ENCODE results near the gene TBXAS1.

The TBXAS1 gene

GRCh38 chr7:139953229-139953628 lies 124.2 kb downstream of the TBXAS1 start:
- no peak for FAIRE-seq

DNA sequence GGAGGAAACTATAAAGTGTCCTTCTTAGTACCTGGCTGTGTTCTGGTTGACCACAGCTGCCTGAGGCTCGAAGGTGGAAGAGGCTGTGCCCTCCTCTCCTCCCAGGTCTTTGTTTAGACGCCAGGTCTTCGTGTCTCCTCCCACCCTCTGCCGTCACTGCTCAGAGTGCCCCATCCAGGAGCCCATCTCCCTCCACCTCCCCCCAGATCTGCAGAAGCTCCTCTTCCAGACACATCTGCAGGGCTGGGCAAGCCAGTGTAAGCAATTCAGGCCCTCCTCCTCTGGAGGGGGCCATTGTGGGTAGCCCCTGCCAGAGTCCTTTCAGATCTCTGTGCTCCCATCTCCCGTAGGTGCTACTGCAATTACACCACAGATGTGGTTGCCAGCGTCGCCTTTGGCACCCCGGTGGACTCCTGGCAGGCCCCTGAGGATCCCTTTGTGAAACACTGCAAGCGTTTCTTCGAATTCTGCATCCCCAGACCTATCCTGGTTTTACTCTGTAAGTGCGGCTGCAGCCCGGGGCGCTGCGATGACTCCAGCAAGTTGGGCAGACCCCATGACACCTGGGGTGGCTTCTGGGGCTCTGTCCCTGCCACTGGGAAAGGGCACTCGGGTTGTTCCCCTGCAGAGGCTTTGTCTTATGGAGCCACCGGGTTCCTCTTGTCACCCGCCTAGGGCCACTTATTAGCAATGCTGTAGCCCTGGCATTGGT lies 126.2 kb downstream of the TBXAS1 start:
- FAIRE-seq: no peak

- no peak for FAIRE-seq
Observed at GRCh38 chr7:139958599-139959284, 129.7 kb downstream of the TBXAS1 start.

GRCh38 chr7:139959285-139959628 lies 130.2 kb downstream of the TBXAS1 start:
- FAIRE-seq: no peak

DNA sequence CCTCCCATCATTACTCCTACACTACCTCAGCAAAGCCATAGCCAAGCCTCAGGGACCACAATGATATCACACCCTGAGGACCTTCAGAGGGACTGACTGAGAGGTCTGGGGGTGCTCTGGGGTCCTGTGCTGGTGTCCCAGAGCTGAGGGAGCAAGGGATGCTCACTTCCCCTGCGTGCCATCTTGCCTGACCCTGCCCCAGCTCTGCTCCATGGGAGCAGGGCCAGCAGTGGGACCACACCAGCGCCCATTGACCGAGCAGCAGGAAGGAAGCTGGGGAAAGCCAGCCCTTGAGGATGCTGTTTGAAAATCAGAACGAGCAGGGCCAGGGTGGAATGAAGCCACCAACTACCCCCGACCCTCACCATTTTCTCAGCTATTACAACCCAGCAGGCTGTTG lies 130.7 kb downstream of the TBXAS1 start:
- no peak for FAIRE-seq

GRCh38 chr7:139960157-139960556 lies 131.1 kb downstream of the TBXAS1 start:
- no peak for FAIRE-seq

DNA sequence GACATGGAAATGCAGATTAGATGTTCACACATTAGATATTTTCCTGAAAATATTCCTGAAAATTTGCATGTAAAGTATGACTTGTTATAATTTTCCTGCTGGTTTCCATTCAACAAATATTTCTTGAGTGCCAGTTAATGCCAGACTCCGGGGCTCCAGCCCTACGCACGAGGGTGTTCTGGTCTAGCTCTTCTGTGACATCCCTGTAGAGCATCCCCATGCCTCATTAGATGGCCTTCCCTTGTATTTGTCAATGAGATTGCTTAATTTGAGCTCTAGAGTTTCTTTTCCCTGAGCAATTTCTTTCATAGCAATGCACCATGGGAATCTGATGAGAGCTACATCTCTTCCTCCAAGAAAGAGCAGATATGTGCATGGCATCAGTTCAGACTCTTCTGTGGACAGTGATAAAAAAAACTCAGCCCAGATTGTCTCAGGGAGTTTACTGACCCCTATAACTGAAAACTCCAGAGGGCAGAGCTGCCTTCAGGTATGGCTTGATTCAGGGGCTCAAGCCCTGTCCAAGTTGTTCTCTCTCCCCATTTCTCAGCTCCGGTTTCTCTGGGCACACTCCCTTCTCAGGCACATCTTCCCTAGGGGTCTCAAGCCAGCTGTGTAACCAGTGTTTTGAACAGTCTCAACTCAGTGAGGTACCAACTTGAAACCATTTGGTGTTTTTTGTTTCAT lies 137.0 kb downstream of the TBXAS1 start:
- no peak for FAIRE-seq

GRCh38 chr7:139966949-139967348 lies 137.9 kb downstream of the TBXAS1 start:
- no peak for FAIRE-seq

DNA sequence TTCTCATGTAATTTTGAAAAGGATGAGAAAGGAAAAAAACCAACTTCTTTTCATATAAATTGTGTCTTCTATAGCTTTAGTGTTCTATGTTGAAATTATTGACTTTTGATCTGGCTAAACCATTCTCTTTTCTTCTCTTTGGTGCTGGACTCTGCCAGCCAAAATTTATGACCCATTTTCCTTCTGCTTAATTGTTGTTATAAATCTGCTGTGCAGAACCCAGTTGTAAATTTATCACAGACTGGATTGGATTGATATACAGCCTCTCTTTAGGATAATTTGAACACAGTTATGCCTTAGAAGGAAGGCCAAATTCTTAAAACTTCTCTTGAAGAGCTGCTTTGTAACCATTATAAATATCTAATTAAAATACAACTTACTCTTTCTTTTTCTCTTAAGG lies 139.9 kb downstream of the TBXAS1 start:
- no peak for FAIRE-seq

DNA sequence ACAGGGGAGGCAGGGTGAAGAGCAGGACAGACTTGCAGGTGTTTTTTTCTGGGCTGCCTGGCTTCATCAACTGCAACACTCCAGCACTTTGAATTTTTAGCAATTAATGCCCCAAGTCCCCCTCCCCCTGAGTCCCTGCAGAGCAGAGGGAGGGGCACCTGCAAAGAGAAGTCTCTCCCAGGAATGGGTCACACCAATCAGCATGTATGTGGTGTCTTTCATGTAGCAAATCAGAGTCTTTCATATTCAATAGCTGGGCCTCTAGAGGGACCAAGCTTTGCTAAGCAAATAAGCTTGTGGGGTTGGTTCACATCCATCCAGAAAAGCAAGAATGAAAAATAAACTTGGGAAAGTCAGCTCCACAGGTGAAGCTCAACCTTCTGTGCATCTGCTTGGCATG lies 143.0 kb downstream of the TBXAS1 start:
- no peak for FAIRE-seq

DNA sequence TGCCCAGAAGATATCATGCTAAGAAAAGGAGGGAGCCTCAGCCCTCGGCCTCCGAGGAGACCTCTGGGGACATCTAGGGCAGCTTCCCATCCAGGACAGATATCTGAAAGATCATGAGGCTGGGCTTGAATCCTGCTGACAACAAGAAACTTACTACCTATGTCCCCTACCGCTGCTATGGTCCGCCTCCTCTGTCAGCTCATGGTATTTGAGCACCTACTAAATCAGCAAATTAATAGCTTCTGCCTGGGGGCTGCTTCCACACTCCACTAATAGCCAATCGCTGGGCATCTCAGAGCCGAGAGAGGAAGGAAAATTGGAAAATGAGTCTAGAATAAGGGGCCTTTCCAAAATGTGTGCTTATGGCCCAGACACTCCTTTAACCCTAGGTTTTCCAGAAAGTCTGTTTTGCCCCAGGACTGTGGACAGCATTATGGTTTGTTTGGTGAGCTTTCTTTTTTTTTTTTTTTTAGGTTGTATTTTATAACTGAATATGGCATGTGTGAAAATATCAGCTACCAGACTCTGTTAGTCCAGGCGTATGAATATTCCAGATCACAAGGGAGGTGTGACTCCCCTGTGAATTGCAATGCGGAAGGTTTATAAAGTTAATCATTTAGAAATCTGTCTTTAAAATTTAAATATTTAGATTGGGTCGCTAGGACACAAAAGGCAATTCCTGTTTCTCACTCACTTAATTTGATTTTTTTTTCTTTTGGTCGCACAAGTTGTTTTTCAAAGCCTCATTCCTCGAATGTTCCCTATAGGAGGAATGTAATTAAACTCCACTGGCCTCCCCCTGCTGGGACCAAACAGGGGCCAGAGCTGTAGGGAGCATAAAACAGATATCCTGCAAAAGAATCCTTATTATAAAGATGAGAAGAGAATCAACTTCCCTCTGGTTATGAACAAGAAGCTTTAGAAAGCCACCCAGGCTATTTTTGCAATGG lies 144.3 kb downstream of the TBXAS1 start:
- no peak for FAIRE-seq

DNA sequence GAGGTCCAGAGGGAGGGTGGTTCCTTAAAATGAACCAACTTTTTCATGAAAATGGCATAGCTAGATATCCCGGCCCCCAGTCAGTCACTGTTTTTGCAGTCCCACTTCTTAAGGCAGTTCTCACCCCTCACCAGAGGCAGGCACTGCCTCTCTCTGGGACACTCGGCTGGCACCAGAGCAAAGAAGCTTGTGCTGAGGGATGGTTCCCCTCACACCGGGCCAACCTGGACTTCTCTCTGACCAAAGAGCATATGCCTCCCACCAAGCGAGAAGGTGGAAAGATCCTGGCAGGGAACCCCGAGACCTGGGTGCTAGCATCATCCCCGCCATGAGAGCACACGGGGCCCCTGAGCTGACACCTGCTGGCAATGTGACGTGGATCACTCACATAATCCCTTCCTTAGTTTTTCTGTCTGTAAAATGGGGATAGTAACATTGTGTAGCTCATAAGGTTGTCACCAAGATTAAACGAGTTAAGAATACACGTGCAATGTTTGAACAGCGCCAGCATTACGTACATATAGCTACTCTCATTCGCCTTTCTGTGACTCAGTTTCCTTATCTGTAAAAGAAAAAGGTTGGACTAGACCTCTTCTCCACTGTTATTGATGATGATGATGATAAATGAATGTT lies 145.2 kb downstream of the TBXAS1 start:
- FAIRE-seq: no peak

GRCh38 chr7:139976055-139976837 lies 147.2 kb downstream of the TBXAS1 start:
- FAIRE-seq: no peak

GRCh38 chr7:139976838-139977656 lies 148.0 kb downstream of the TBXAS1 start:
- no peak for FAIRE-seq

DNA sequence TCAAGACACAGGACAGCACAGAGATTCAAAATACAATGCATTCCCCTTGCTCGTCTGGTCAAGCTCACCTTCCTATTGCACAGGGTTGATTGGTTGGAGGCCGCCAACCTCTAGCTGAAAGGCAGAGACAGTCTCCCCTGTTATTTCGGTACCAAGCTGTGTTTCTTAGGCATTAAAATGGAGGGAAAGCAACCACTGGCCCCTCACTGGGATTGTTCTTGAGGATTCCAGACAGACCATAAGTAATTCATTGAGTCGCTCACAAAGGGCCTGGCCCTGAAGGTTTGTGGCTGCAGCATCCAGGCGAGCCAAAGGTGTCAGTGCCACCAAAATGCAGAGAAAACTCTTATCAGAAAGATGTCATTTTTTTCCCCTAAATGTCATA lies 152.4 kb downstream of the TBXAS1 start:
- FAIRE-seq: no peak

GRCh38 chr7:139982927-139983920 lies 154.2 kb downstream of the TBXAS1 start:
- FAIRE-seq: no peak

GRCh38 chr7:139984642-139985539 lies 155.8 kb downstream of the TBXAS1 start:
- no peak for FAIRE-seq

GRCh38 chr7:139985811-139986210 lies 156.7 kb downstream of the TBXAS1 start:
- no peak for FAIRE-seq

All from A204.1 (cell line).